GM18502 (cell line): ENCODE results near the gene CYP2C19.
"Not testable (repeated sequence)": the region's sequence is repeated elsewhere in the genome, so short reads cannot be mapped to it uniquely, and the experiment has no call there.

ENCODE experiments used
- ATAC-seq: cut with Tn5 transposase; IDR thresholded peaks from one replicate; pipeline ENCODE4 v1.9.1; 2021; ENCODE audit warnings: mild to moderate bottlenecking; ENCODE audit not compliant: unreplicated experiment, poor library complexity

The CYP2C19 gene

GRCh38 chr10:94762393-94762792 is at the start of gene CYP2C19:
Gene CYP2C19 (plus strand): TSS chr10:94762681. CDS start chr10:94762706, 25 bp downstream.
- no peak for ATAC-seq

- ATAC-seq = no peak
Measured at GRCh38 chr10:94725871-94726270, 36.6 kb upstream of the CYP2C19 start.

- no peak for ATAC-seq
Measured at GRCh38 chr10:94735197-94735596, 27.3 kb upstream of the CYP2C19 start.

- ATAC-seq = no peak
Measured at GRCh38 chr10:94738588-94738987, 23.9 kb upstream of the CYP2C19 start.

GRCh38 chr10:94747137-94747536 is 15.3 kb upstream of the CYP2C19 start:
- ATAC-seq = no peak

GRCh38 chr10:94747838-94748237 is 14.6 kb upstream of the CYP2C19 start:
- ATAC-seq = no peak

GRCh38 chr10:94757916-94758315 is 4.6 kb upstream of the CYP2C19 start:
- ATAC-seq = no peak

- ATAC-seq = no peak
Measured at GRCh38 chr10:94760586-94761178, 1.8 kb upstream of the CYP2C19 start.

GRCh38 chr10:94775425-94775824 is 12.9 kb downstream of the CYP2C19 start:
- ATAC-seq = not testable (repeated sequence)

GRCh38 chr10:94777886-94778458 is 15.5 kb downstream of the CYP2C19 start:
- ATAC-seq = no peak

- ATAC-seq = no peak
Measured at GRCh38 chr10:94780844-94781243, 18.4 kb downstream of the CYP2C19 start.

- no peak for ATAC-seq
Measured at GRCh38 chr10:94784256-94784655, 21.8 kb downstream of the CYP2C19 start.

- no peak for ATAC-seq
Measured at GRCh38 chr10:94785211-94785610, 22.7 kb downstream of the CYP2C19 start.

- ATAC-seq = not testable (repeated sequence)
Measured at GRCh38 chr10:94800551-94800950, 38.1 kb downstream of the CYP2C19 start.

GRCh38 chr10:94803307-94803706 is 40.8 kb downstream of the CYP2C19 start:
- ATAC-seq = no peak

- not testable (repeated sequence) for ATAC-seq
Measured at GRCh38 chr10:94830025-94830424, 67.5 kb downstream of the CYP2C19 start.

- ATAC-seq = no peak
Measured at GRCh38 chr10:94846204-94846603, 83.7 kb downstream of the CYP2C19 start.

- ATAC-seq = no peak
Measured at GRCh38 chr10:94850766-94851165, 88.3 kb downstream of the CYP2C19 start.

GRCh38 chr10:94851263-94851662 is 88.8 kb downstream of the CYP2C19 start:
- ATAC-seq = no peak

- ATAC-seq = no peak
Measured at GRCh38 chr10:94852438-94852837, 90.0 kb downstream of the CYP2C19 start.

- ATAC-seq = no peak
Measured at GRCh38 chr10:94853065-94853464, 90.6 kb downstream of the CYP2C19 start.

- no peak for ATAC-seq
Measured at GRCh38 chr10:94858005-94858404, 95.5 kb downstream of the CYP2C19 start.
